Cardiac muscle cell (in vitro differentiated cells and primary cell): Measurements from ENCODE around the gene OR10A2. TPM values are rescaled to one million over a fixed set of nuclear protein-coding genes. Genes with fewer than 3 reads are reported as not detected.

Experiments used
- DNase-seq, 2 donors: peaks; one replicate each; pipeline versions ENCODE4 v3.0.0 to v3.0.0-alpha.2; 2010 to 2017; ENCODE audit warnings: low read depth in 1 of 2, low spot score in 1 of 2
- H3K27ac ChIP-seq: fragments of 200-600 bp; sonication (generic); 2 replicates; pipeline ENCODE4 v1.5.1; 2016
- H3K27me3 ChIP-seq: fragments of 200-600 bp; sonication (generic); 2 replicates; pipeline ENCODE4 v1.6.0; 2016; ENCODE audit warnings: control low read depth
- H3K36me3 ChIP-seq: fragments of 200-600 bp; sonication (generic); 2 replicates; pipeline ENCODE4 v1.5.1; 2016; ENCODE audit warnings: control low read depth
- H3K4me1 ChIP-seq: fragments of 200-600 bp; sonication (generic); 2 replicates; pipeline ENCODE4 v1.8.1; 2017; ENCODE audit warnings: low read depth, mild to moderate bottlenecking, mixed run types
- H3K4me3 ChIP-seq: fragments of 200-600 bp; sonication (generic); 2 replicates; pipeline ENCODE4 v1.5.1; 2016; ENCODE audit warnings: mild to moderate bottlenecking
- H3K9me3 ChIP-seq: fragments of 200-600 bp; sonication (generic); 2 replicates; pipeline ENCODE4 v1.5.1; 2017; ENCODE audit warnings: low read depth, mild to moderate bottlenecking, control low read depth
- CTCF ChIP-seq: IDR thresholded peaks from 2 replicates; pipeline ENCODE4 v1.5.1; 2012; ENCODE audit warnings: low read depth, mild to moderate bottlenecking, low read length
- polyA plus RNA-seq: library from polyadenylated mRNA; unstranded; fragments of >200 nt; fragmentation: Nextera tagmentation; extraction: Ambion mirVana; gene quantifications from 2 replicates; pipeline ENCODE4 v1.2.1, GENCODE V29; 2016
- total RNA-seq: library from RNA; depleted of rRNA; stranded (reverse); fragments of >200 nt; gene quantifications from 2 replicates; pipeline ENCODE4 v1.2.3, GENCODE V29; 2016

Gene OR10A2
- not detected in 2 replicates for total RNA-seq
- polyA plus RNA-seq: 0.26 TPM in 1 of 2 replicates, not detected in the other

GRCh38 chr11:6862961-6863360 is at the start of gene OR10A2:
OR10A2 (plus strand) TSS chr11:6863057; CDS start chr11:6869755, 6,698 bp downstream.
- Histone ChIP-seq H3K27ac (no peak within 1 kb of the TSS), H3K36me3 (no peaks in the 10 kb centered on the region), H3K9me3 (no peaks in the 10 kb centered on the region), H3K4me3 (no peak within 1 kb of the TSS), H3K27me3 (no peaks in the 10 kb centered on the region), H3K4me1 (no peaks in the 10 kb centered on the region)
- no peak for TF ChIP-seq CTCF
- DNase-seq: peak in 1 of 2 donors; percentile 13

GRCh38 chr11:6813656-6814055 is 49.2 kb upstream of the OR10A2 start:
- Histone ChIP-seq H3K9me3 (no peaks in the 10 kb centered on the region), H3K36me3 (no peaks in the 10 kb centered on the region), H3K4me1 (no peaks in the 10 kb centered on the region), H3K4me3 (no peak overlapping the region), H3K27me3 (no peaks in the 10 kb centered on the region), H3K27ac (no peak overlapping the region)
- no peak for TF ChIP-seq CTCF
- no peak for DNase-seq

GRCh38 chr11:6817694-6818093 is 45.2 kb upstream of the OR10A2 start:
- no peak for TF ChIP-seq CTCF
- Histone ChIP-seq H3K4me1 (no peaks in the 10 kb centered on the region), H3K36me3 (no peaks in the 10 kb centered on the region), H3K9me3 (no peaks in the 10 kb centered on the region), H3K4me3 (no peak overlapping the region), H3K27me3 (no peaks in the 10 kb centered on the region), H3K27ac (no peak overlapping the region)
- no peak for DNase-seq

GRCh38 chr11:6818967-6819366 is 43.9 kb upstream of the OR10A2 start:
- Histone ChIP-seq H3K36me3 (no peaks in the 10 kb centered on the region), H3K4me1 (no peaks in the 10 kb centered on the region), H3K27me3 (no peaks in the 10 kb centered on the region), H3K27ac (no peak overlapping the region), H3K4me3 (no peak overlapping the region), H3K9me3 (no peaks in the 10 kb centered on the region)
- no peak for DNase-seq
- no peak for TF ChIP-seq CTCF

GRCh38 chr11:6824136-6824823 is 38.6 kb upstream of the OR10A2 start:
- no peak for TF ChIP-seq CTCF
- H3K36me3 ChIP-seq: no peaks in the 10 kb centered on the region
- no peak overlapping the region for H3K4me3 ChIP-seq
- no peak overlapping the region for H3K27ac ChIP-seq
- H3K27me3 ChIP-seq: no peaks in the 10 kb centered on the region
- no peaks in the 10 kb centered on the region for H3K9me3 ChIP-seq
- H3K4me1 ChIP-seq: no peaks in the 10 kb centered on the region
- no peak for DNase-seq
